Neural progenitor cell (in vitro differentiated cells): Measurements from ENCODE around the gene CCM2.

ENCODE experiments used
- CTCF ChIP-seq: fragments of 200-600 bp; sonication (generic); IDR thresholded peaks from 2 replicates; pipeline ENCODE4 v1.5.1; 2017; ENCODE audit warnings: antibody characterized with exemption, mild to moderate bottlenecking
- EZH2 ChIP-seq: fragments of 200-600 bp; sonication (generic); IDR thresholded peaks from 2 replicates; pipeline ENCODE4 v1.6.1; 2017; ENCODE audit warnings: antibody characterized with exemption, mild to moderate bottlenecking, moderate library complexity
- EZH2phosphoT487 ChIP-seq: fragments of 200-600 bp; sonication (generic); IDR thresholded peaks from 2 replicates; pipeline ENCODE4 v1.6.1; 2017; ENCODE audit warnings: antibody characterized with exemption

GRCh38 chr7:45057878-45058277, 57.9 kb downstream of the CCM2 start:
- TF ChIP-seq CTCF: no peak
- TF ChIP-seq EZH2: no peak
- no peak for TF ChIP-seq EZH2phosphoT487
